Tibial nerve (tissue), 4 donors: Measurements from ENCODE around the gene QKI. TPM values are rescaled to one million over a fixed set of nuclear protein-coding genes. Genes with fewer than 3 reads are reported as not detected.

Experiments
- DNase-seq, 2 donors: peaks; one replicate each; pipeline ENCODE4 v3.0.0-alpha.2; 2019; ENCODE audit warnings: low spot score in 2 of 2
- H3K27ac ChIP-seq, 4 donors: fragments of 200-600 bp; sonication (generic) in 3 of 4; one replicate each; pipeline ENCODE4 v1.5.1; 2017 to 2019; ENCODE audit warnings: mild to moderate bottlenecking in 1 of 4
- H3K27me3 ChIP-seq, 2 donors: fragments of 200-600 bp; sonication (generic) in 1 of 2; one replicate each; pipeline versions ENCODE4 v1.5.1 to v1.6.0; 2017 to 2019
- H3K36me3 ChIP-seq, 3 donors: fragments of 200-600 bp; sonication (generic); one replicate each; pipeline ENCODE4 v1.5.1; 2018 to 2019
- H3K4me1 ChIP-seq, 4 donors: fragments of 200-600 bp; sonication (generic) in 3 of 4; one replicate each; pipeline ENCODE4 v1.5.1; 2017 to 2019
- H3K4me3 ChIP-seq, 4 donors: fragments of 200-600 bp; sonication (generic) in 3 of 4; one replicate each; pipeline ENCODE4 v1.5.1; 2017 to 2019; ENCODE audit warnings: mild to moderate bottlenecking in 1 of 4, moderate library complexity in 1 of 4
- H3K9me3 ChIP-seq, 4 donors: fragments of 200-600 bp; sonication (generic) in 3 of 4; one replicate each; pipeline ENCODE4 v1.5.1; 2017 to 2019
- CTCF ChIP-seq, 5 experiments: fragments of 200-600 bp in 3 of 5; fragments of 450-650 bp in 2 of 5; sonication (generic) in 3 of 5; IDR thresholded peaks; one replicate each; pipeline ENCODE4 v1.5.1; 2016 to 2019; ENCODE audit warnings: antibody characterized with exemption in 5 of 5, mild to moderate bottlenecking in 3 of 5, moderate library complexity in 2 of 5
- EP300 ChIP-seq, 2 donors: sonication (generic); formaldehyde crosslinking; IDR thresholded peaks; one replicate each; pipeline ENCODE4 v1.6.1; 2017; ENCODE audit warnings: antibody characterized with exemption in 2 of 2, mild to moderate bottlenecking in 1 of 2
- POLR2A ChIP-seq, 2 donors: fragments of 450-650 bp; IDR thresholded peaks; one replicate each; pipeline ENCODE4 v1.6.1; 2017; ENCODE audit warnings: antibody characterized with exemption in 2 of 2, mild to moderate bottlenecking in 2 of 2, moderate library complexity in 2 of 2
- WGBS, 2 donors: methylation state at CpG; one replicate each; pipeline ENCODE4 v1.1.5; 2018; 5-methylcytosine and 5-hydroxymethylcytosine counted together
- total RNA-seq, 4 donors: library from RNA; depleted of rRNA; stranded (reverse); fragments of >200 nt; gene quantifications; one replicate each; pipeline ENCODE4 v1.1.0, GENCODE V29; 2016

Gene QKI
- total RNA-seq, 4 donors from 2014 or later: 365 to 570 (median 511) TPM

GRCh38 chr6:163398815-163399214 lies 15.7 kb upstream of the QKI start:
- Histone ChIP-seq H3K9me3 (no peaks in the 10 kb centered on the region), H3K27me3 (no peaks in the 10 kb centered on the region), H3K4me3 (no peak overlapping the region), H3K4me1 (peaks cover 0 to 69% (median 23%) of the 10 kb centered on the region in 4 donors), H3K27ac (peak overlapping the region in 3 of 4 donors; percentile 40 to 83 (median 82)), H3K36me3 (no peaks in the 10 kb centered on the region)
- 46 to 49% methylated on average over 9 of the region's 9 CpGs for WGBS, 2 donors
- TF ChIP-seq CTCF (IDR thresholded peaks at IDR 0.05) (no peak), EP300 (IDR thresholded peaks at IDR 0.05) (peak in 1 of 2 donors; percentile 75)
- peak in 1 of 2 donors; percentile 55 for DNase-seq

- no peaks in the 10 kb centered on the region for H3K36me3 ChIP-seq
- no peaks in the 10 kb centered on the region for H3K9me3 ChIP-seq
- 87 to 91% methylated on average over 2 of the region's 2 CpGs for WGBS, 2 donors
These were observed 14.0 kb upstream of the QKI start for GRCh38 chr6:163400509-163400908.

GRCh38 chr6:163401039-163401885 lies 13.3 kb upstream of the QKI start:
- H3K4me3 ChIP-seq: no peak overlapping the region
- TF ChIP-seq EP300 (IDR thresholded peaks at IDR 0.05) (no peak), CTCF (IDR thresholded peaks at IDR 0.05) (no peak), POLR2A (IDR thresholded peaks at IDR 0.05) (no peak)
- H3K9me3 ChIP-seq: no peaks in the 10 kb centered on the region
- 78 to 84% methylated on average over 14 of the region's 14 CpGs for WGBS, 2 donors
- H3K27me3 ChIP-seq: no peaks in the 10 kb centered on the region
- peak overlapping the region in 2 of 4 donors; percentile 92 to 96 for H3K27ac ChIP-seq
- H3K4me1 ChIP-seq: peaks cover 0 to 74% (median 37%) of the 10 kb centered on the region in 4 donors
- H3K36me3 ChIP-seq: no peaks in the 10 kb centered on the region
- no peak for DNase-seq

More at GRCh38 chr6:163400509-163400908, 14.0 kb upstream of the QKI start:
- Histone ChIP-seq H3K27me3 (no peaks in the 10 kb centered on the region), H3K4me3 (no peak overlapping the region), H3K27ac (peak overlapping the region in 1 of 4 donors; percentile 96), H3K4me1 (peaks cover 0 to 73% (median 37%) of the 10 kb centered on the region in 4 donors)
- no peak for TF ChIP-seq POLR2A (IDR thresholded peaks at IDR 0.05)
- no peak for TF ChIP-seq EP300 (IDR thresholded peaks at IDR 0.05)
- TF ChIP-seq CTCF (IDR thresholded peaks at IDR 0.05): no peak
- no peak for DNase-seq

GRCh38 chr6:163402616-163403015 lies 11.9 kb upstream of the QKI start:
- DNase-seq: no peak
- no peaks in the 10 kb centered on the region for H3K27me3 ChIP-seq
- peak overlapping the region; percentile 37 to 96 (median 86) for H3K27ac ChIP-seq
- TF ChIP-seq CTCF (IDR thresholded peaks at IDR 0.05) (no peak), EP300 (IDR thresholded peaks at IDR 0.05) (no peak), POLR2A (IDR thresholded peaks at IDR 0.05) (no peak)
- no peaks in the 10 kb centered on the region for H3K9me3 ChIP-seq
- H3K4me1 ChIP-seq: peaks cover 0 to 76% (median 39%) of the 10 kb centered on the region in 4 donors
- no peaks in the 10 kb centered on the region for H3K36me3 ChIP-seq
- H3K4me3 ChIP-seq: no peak overlapping the region
- 51 to 66% methylated on average over 7 of the region's 7 CpGs for WGBS, 2 donors

GRCh38 chr6:163404825-163405265 lies 9.7 kb upstream of the QKI start:
- Histone ChIP-seq H3K4me1 (peaks cover 0 to 57% (median 31%) of the 10 kb centered on the region in 4 donors), H3K4me3 (no peak overlapping the region), H3K27me3 (no peaks in the 10 kb centered on the region), H3K9me3 (no peaks in the 10 kb centered on the region), H3K36me3 (no peaks in the 10 kb centered on the region), H3K27ac (peak overlapping the region; percentile 79 to 96 (median 88))
- peak; percentile 32 to 46 for TF ChIP-seq POLR2A (IDR thresholded peaks at IDR 0.05)
- peak; percentile 32 to 88 for TF ChIP-seq EP300 (IDR thresholded peaks at IDR 0.05)
- no peak for TF ChIP-seq CTCF (IDR thresholded peaks at IDR 0.05)
- WGBS, 2 donors: 43 to 49% methylated on average over 10 of the region's 10 CpGs
- DNase-seq: peak in 1 of 2 donors; percentile 58
